SU-DHL-6 (cell line): ENCODE data around the gene TEDC2.

Source experiments
- CTCF ChIP-seq: fragments of 200-600 bp; sonication (generic); IDR thresholded peaks from one replicate; pipeline ENCODE4 v1.5.1; 2017; ENCODE audit warnings: antibody characterized with exemption, mild to moderate bottlenecking, low read length, moderate library complexity; ENCODE audit not compliant: insufficient read depth, poor library complexity, severe bottlenecking
- EZH2phosphoT487 ChIP-seq: fragments of 200-600 bp; sonication (generic), shearing (Covaris generic); conservative IDR thresholded peaks from 2 replicates; pipeline ENCODE4 v1.6.1; 2018; ENCODE audit warnings: mild to moderate bottlenecking, antibody characterized with exemption, low read length, moderate library complexity, mixed read lengths

- TF ChIP-seq CTCF, result no peak
- no peak for TF ChIP-seq EZH2phosphoT487
Measured at GRCh38 chr16:2415085-2415484, 44.8 kb upstream of the TEDC2 start.
